NCI-H460 (cell line): Measurements from ENCODE around the gene B3GNT7. TPM values are rescaled to one million over a fixed set of nuclear protein-coding genes. Genes with fewer than 3 reads are reported as not detected.
"Not testable (repeated sequence)": the region's sequence is repeated elsewhere in the genome, so short reads cannot be mapped to it uniquely, and the experiment has no call there.

Experiments
- DNase-seq: peaks from one replicate; pipeline ENCODE4 v3.0.0-alpha.2; 2016; ENCODE audit warnings: low read depth; ENCODE audit errors: extremely low read depth
- small RNA-seq, 2 experiments: library from RNA; depleted of rRNA; stranded (forward); fragments of <200 nt; gene quantifications; one replicate each; pipeline ENCODE3, GENCODE V24; 2014
- total RNA-seq: library from RNA; depleted of rRNA; stranded (reverse); fragments of >200 nt; shearing (Covaris generic); gene quantifications from 2 replicates; pipeline ENCODE4 v1.2.3, GENCODE V29; 2014; rRNA removed

Gene B3GNT7
- total RNA-seq, 1 experiment from 2014 or later, result not detected

DNA sequence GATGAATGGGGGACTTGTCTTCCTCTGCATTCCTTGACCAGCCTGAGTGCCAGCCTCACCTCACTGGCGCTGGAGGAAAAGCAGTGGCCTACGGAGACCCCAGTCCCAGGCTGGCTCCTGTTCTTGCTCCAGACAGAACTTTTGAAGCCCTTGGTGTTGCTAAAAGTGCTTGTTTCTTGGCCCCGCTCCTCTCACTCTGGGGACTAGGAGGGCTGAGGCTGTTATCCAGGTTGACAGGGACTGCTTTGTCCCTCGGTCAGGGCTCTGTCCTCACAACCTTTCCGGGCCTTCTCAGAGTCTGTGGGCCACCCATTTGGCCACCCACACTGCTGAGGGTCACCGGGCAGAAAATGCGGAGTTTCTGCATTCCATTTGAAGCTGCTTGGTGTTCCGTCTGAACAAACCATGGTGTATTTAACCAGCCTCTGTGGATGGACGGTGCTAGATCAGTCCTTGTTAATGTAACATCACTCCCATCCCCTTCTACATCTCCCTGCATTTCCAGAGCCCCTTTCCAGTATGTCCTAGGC, 25.6 kb downstream of the B3GNT7 start:
- no peak for DNase-seq

DNA sequence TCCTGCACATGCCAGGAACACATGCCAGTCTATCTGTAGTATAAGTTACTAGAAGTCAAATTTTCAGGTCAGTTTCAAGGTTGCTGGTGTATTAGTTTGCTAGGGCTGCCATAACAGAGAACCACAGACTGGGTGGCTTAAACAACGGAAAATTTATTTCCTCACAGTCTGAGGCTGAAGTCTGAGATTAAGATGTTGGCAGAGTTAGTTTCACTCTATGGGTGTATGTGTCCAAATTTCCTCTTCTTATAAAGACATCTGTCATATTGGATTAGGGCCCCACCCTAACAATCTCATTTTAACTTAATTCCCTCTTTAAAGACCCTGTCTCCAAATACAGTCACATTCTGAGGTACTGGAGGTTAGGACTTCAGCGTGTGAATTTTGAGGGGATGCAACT, 26.5 kb downstream of the B3GNT7 start:
- no peak for DNase-seq

DNA sequence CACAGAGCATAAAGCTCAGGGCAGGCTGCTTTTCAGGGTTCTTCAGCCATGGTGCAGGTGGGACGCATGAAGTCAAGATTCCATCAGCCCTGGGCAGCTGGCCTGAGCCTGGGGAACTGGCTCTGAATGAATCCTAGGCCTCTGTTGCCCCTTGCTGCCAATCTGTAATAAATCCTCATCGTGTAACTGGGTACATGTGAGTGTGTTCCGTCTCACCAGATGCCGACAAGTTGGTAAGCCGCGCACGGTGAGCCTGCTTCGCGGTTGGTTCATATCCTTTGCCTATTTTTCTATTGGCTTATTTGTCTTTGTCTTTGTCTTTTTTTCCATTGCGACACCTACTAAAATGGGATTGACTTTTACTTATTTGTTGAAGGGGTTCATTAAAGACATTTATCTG, 27.7 kb downstream of the B3GNT7 start:
- no peak for DNase-seq

GRCh38 chr2:231425291-231425810, 29.8 kb downstream of the B3GNT7 start:
- DNase-seq, result no peak

DNA sequence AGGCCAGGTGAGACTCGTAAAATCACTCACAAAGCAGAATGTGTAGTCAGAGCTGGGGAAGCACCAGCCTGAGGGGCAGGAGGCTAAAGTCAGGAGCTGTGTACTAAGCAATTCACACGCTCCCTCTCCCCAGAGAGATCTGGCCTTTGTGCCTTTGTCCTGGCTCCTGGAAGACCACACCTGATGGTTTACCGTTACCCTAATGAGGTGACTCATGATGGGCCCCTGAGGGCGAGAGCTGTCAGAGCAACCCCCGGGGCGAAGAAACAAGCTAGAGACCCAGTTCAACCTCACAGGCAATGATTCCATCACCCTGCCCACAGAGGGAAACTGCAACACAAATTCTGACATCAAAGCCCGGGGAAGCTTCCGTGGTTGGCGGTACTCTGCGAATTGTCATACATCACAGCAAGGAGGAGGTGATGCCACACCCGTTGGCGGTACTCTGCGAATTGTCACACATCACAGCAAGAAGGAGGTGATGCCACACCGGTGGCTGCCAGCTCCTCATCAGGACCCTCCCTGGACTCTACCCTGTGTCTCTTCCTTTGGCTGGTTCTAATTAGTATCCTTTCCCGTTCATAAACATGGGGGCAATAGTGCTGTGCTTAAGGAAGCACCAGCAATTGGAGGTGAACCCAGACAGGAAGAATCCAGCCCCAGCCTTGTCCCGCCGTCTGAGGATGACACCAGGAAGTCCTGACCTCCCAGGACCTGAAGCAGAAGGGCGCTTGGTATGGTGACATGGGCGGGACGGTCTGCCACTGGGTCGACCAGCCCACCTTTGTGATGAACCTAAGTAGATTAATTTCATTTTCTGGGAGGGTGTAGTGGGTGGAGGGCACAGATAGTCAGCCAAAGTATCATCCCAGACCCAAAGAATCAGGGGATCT, 30.5 kb downstream of the B3GNT7 start:
- DNase-seq, result peak; percentile 76

DNA sequence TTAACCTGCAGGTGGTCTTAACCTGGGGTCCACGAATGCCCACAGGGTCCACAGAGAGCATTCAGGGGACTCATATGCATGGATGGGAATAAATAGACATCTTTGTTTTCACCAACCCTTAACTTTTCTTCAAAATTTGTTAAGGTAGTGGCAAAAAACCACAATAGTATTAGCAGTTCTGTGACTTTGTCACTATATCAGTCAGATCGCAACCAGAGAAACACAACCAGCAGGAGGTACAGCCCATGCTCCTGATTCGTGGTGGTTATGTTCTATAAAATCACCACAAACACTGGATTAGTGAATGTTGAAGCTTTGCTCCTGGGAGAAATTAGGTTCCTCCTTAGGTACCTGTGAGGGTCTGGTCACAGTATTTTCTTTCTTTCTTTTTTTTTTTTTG, 31.6 kb downstream of the B3GNT7 start:
- no peak for DNase-seq

DNA sequence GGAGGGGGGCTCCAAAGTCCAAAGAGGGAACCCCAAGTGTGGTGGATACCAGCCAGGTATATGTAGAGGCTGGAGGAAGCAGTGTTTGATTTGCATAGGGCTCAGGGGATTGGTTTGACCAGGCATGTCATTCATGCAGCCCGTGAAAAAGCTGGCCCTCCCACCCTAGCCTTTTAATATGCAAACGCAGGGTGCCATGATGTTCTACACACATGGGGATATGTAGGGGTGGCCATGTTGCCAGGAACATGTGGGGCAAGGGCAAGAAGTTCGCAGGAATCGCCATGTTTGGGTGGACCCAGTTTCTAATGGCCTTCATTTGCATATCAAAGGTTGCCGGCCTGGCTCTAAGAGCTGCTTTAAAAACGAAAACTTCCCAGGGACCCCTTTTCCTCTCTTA, 33.6 kb downstream of the B3GNT7 start:
- DNase-seq, result no peak

DNA sequence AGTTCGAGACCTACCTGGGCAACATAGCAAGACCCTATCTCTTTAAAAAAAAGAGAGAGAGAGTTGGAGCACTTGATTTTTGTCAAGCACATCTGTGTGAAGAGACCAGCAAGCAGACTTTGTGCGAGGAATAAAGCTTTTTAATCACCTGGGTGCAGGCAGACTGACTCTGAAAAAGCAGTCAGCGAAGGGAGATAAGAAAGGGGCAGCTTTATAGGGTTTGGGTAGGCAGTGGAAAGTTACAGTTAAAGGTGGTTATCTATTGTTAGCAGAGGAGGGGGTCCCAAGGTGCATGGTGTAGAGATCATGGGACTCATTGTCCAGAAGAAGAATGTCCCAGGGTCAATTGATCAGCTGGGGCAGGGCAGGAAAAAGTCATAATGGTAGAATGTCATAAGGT, 34.4 kb downstream of the B3GNT7 start:
- DNase-seq, result no peak

DNA sequence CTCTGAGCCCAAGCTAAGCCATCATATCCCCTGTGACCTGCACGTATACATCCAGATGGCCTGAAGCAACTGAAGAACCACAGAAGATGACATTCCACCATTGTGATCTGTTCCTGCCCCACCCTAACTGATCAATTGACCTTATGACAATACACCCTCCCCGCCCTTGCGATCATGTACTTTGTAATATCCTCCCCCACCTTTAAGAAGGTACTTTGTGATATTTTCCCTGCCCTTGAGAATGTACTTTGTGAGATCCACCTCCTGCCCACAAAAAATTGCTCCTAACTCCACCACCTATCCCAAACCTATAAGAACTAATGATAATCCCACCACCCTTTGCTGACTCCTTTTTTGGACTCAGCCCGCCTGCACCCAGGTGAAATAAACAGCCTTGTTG, 34.9 kb downstream of the B3GNT7 start:
- not testable (repeated sequence) for DNase-seq

- no peak for DNase-seq
Measured at GRCh38 chr2:231431606-231432005, 36.1 kb downstream of the B3GNT7 start.

DNA sequence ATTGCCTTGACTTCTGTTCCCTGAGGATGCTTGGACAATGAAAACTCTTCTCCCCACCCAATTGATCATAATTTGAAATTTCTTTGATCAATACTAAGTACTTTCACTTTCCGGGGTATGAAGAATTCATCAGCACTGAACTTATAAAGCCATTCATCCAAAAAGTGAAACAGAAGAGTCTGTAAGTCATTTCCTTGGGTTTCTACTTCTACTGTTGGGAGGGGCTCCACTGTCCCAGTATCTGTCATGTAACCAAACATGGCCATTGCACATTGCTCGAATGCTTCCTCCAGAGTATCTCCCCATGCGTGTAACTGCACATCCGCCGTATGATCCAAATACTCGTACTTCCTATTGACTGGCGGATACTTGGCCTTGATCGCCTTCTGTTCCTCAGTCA, 38.5 kb downstream of the B3GNT7 start:
- DNase-seq, result no peak

DNA sequence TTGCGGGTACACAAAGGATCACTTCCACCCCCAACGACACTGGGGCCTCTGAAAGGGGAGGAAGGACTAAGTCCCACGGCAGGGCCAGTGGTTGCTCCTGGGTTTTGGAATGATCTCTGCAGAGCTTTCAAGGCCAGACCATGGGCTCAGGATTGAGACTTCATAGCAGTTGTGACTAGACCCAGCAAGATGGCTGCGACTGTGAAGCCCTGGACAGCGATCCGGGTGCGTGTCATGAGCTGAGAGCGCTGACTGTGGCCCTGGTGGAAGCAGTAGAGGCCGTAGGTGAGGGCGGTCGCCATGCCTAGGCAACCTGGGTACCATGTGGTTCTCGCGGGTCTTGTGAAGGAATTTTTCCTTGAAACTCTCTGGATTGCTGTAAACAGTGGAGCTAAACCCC, 41.4 kb downstream of the B3GNT7 start:
- DNase-seq, result no peak

GRCh38 chr2:231449503-231450054, 54.1 kb downstream of the B3GNT7 start:
- DNase-seq, result no peak

DNA sequence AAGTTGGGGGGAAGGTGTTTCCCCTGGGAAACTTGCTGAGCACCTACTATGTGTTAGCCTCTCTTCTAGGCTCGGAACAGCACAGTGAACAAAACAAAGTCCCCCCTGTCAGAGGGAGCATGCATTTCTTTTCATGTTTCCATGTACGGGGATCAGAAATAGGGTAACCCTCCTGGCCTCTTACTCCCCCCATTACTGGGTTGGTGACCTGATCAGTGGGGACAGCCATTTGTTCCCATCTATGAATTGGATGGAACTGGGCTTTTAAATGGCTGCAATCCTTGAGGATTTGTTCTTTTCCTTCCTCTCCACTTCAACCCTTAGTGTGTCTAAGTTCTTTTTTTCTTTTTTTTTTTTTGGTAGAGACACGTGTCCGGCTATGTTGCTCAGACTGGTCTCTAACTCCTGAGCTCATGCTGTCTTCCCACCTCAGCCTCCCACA, 55.1 kb downstream of the B3GNT7 start:
- no peak for DNase-seq

Small RNAs within 50 kb of the gene (small RNA-seq; reads per million reads assigned to genes)
- 0 reads per million in 2 experiments for gene MIR4777

Other genes starting within 250 kb of the B3GNT7 start
- gene ARMC9, start 197.1 kb upstream of the B3GNT7 start, total RNA-seq, result 8.9 TPM in 2 replicates
- gene NCL, start 68.8 kb downstream of the B3GNT7 start, total RNA-seq, result 339 and 396 TPM in 2 replicates
- gene NMUR1, start 134.7 kb downstream of the B3GNT7 start, total RNA-seq, result not detected in 2 replicates
- not detected in 2 replicates for gene TEX44, start 197.2 kb downstream of the B3GNT7 start, total RNA-seq